ENCODE data around the gene PTHLH.

PTHLH gene

DNA sequence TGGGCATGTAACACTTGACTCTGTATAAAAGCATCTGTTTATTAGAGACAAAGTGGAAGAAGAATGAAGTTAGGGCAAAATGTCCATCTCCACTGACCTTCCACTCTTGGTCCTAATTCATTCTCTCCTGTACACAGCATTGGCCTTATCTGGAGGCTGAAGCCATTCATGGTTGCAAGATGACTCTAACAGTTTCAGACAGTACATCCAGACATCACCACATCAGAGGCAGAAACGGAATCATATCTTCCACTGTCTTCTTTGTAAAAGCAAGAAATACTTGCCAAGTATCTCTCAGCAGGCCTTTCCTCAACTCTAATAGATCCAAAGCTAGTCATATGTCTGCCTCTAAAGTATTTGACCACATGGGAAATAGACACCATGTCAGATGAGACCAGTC is 41.1 kb downstream of the PTHLH start:
- H3K4me3 ChIP-seq (ENCODE audit: low read length) = no peak overlapping the region
- no peak for DNase-seq (ENCODE audit: low read depth)
- TF ChIP-seq, protein P1, sequence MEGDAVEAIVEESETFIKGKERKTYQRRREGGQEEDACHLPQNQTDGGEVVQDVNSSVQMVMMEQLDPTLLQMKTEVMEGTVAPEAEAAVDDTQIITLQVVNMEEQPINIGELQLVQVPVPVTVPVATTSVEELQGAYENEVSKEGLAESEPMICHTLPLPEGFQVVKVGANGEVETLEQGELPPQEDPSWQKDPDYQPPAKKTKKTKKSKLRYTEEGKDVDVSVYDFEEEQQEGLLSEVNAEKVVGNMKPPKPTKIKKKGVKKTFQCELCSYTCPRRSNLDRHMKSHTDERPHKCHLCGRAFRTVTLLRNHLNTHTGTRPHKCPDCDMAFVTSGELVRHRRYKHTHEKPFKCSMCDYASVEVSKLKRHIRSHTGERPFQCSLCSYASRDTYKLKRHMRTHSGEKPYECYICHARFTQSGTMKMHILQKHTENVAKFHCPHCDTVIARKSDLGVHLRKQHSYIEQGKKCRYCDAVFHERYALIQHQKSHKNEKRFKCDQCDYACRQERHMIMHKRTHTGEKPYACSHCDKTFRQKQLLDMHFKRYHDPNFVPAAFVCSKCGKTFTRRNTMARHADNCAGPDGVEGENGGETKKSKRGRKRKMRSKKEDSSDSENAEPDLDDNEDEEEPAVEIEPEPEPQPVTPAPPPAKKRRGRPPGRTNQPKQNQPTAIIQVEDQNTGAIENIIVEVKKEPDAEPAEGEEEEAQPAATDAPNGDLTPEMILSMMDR (conservative IDR thresholded peaks at IDR 0.05; ENCODE audit: low read depth, low read length) = no peak

DNA sequence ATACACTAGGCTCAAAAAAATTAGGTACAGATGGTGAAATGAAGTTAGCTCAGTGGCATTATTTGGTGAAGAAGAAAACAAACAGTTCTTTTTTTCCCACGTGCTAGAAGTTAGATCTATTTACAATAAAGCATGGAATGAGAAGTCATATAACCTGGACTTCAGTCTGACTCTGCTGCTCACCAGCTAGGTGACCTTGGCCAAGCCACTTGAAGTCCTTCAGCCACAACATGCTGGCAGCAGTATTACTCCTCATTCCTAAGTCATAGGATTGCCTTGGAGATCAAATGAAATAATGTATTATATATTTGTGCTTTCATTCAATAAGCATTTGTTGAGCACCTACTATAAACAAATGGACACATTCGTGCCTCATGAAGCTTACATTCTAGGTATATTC is 45.2 kb downstream of the PTHLH start:
- H3K4me3 ChIP-seq (ENCODE audit: low read length) = no peak overlapping the region
- TF ChIP-seq, protein P1 (conservative IDR thresholded peaks at IDR 0.05; ENCODE audit: low read depth, low read length) = no peak
- no peak for DNase-seq (ENCODE audit: low read depth)

DNA sequence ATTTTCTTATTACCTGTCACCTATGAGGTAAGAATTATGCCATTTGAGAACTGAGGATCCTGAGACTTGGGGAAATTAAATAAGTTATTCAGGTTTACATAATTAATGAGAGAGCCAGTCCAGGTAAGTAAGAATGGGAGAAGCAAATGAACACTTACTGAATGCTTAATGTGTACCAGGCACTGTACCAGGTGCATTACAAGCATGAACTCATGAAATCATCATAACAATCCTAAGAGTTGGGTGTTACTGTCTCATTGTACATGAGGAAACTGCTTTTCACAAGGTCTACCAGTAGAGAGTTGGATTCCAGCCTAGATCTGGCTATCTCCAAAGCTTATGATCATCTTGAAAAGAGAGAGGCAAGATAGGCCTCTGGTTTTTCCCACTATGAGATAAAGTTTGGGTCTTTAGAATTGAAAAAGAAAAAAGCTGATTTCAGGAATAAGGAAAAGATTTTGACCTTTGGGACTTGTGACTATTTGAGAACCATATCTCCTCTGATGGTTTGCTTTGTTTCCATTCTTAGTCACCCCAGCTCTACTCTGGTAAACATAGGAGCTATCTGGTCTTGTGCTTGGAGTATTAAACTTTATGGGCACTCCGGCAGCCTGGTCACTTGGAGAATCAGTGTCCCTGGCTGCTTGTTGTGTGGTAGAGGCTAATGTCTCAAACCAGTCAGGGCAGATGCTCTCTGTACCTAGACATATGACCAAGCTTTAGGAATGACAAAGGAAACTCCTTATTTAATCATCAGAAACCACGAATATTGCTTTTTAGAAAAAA is 48.0 kb downstream of the PTHLH start:
- H3K4me3 ChIP-seq (ENCODE audit: low read length) = no peak overlapping the region
- no peak for DNase-seq (ENCODE audit: low read depth)
- TF ChIP-seq, protein P1 (conservative IDR thresholded peaks at IDR 0.05; ENCODE audit: low read depth, low read length) = no peak

DNA sequence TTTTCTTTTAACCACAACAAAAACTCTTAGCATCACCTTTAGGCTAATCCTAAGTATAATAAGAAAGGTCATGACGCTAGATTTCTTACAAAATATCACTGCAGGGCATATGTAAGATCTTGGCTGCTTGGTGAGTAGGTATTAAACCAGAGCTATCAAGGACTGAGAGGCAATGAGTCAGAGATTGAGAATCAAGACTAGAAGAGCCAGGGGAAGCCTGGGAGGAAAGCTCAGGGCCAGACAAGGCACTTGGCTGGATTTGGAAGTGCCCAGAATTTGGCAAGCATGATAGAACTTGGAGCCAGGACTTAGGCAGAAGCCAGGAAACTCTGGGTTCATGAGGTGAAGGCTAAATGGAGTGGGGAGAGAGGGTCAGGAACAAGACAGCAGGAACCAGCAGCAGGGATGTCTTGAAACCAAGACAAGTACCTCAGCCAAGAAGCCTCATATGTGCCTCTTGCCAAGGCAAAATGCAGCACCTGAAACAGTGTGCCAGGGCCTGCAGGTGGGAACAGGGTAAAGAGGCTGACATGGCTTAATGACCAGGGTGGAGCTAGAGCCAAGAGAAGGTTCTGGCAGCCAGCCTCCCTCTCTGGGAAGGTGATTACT is 49.9 kb downstream of the PTHLH start:
- peak; percentile 68 for DNase-seq (ENCODE audit: low read depth)
- TF ChIP-seq, protein P1 (conservative IDR thresholded peaks at IDR 0.05; ENCODE audit: low read depth, low read length) = no peak

DNA sequence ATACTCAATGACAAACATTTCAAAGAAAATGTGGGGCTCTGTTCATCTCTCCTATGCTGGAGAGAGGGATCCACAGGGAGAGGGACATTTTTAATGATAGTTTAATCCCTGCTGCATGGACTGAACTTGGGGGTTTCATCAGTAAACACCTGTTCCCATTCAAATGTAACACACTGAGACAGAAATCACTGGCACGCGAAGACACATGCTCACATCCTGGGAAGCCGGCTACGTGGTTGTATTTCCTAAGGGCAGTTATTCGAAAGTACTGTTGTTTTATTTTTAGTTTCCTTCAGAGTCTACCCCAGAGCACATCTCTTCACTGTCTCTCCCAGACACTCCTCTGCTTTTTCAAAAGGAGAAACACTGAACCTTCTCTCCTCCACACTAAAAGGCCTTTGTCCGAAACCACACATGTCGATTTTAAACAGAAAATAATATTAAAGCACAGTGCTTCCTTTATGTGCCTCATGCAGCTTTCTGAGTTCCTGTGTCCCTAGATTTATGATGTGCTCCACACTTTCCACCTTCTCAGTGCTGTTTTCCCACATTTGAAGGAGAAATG is 52.8 kb downstream of the PTHLH start:
- no peak for DNase-seq (ENCODE audit: low read depth)
- H3K4me3 ChIP-seq (ENCODE audit: low read length) = no peak overlapping the region

More for the DNA sequence above, 49.9 kb downstream of the PTHLH start:
- no peak overlapping the region for H3K4me3 ChIP-seq (ENCODE audit: low read length)

DNA sequence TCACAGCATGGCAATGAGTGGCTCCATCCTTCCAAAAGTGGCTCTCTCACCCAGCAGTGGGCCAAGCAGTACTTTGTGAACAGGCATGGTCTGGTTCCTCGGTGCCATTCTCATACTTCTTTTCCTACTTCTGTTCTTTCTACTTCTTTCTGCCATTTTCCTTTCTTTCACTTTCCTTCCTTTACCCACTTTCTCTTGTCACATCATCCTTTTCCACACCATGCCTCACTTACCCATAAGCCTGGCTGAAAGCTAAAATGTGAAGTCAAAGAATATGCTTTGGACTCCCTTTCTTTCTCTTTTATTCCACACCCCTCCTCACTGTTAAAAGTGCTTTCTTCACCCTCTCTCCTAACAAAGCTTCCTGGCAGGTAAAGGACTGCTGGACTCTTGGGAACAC is 57.0 kb downstream of the PTHLH start:
- no peak overlapping the region for H3K4me3 ChIP-seq (ENCODE audit: low read length)
- TF ChIP-seq, protein P1 (conservative IDR thresholded peaks at IDR 0.05; ENCODE audit: low read depth, low read length) = no peak
- no peak for DNase-seq (ENCODE audit: low read depth)

More for the DNA sequence above, 52.8 kb downstream of the PTHLH start:
- TF ChIP-seq, protein P1 (conservative IDR thresholded peaks at IDR 0.05; ENCODE audit: low read depth, low read length) = no peak
